Adrenal gland (tissue), 5 donors: ENCODE data around the gene MLLT6.

Experiments
- POLR2A ChIP-seq, 2 donors: fragments of 450-650 bp; IDR thresholded peaks; one replicate each; pipeline ENCODE4 v1.6.1; 2017; ENCODE audit warnings: antibody characterized with exemption in 2 of 2, mild to moderate bottlenecking in 2 of 2, moderate library complexity in 1 of 2
- TF ChIP-seq, protein P1 (sequence below), 6 experiments: fragments of 450-650 bp in 4 of 6; fragments of 200-600 bp in 2 of 6; sonication (generic) in 1 of 6; IDR thresholded peaks; 1 replicate in 5 of 6; 2 replicates in 1 of 6; pipeline versions ENCODE4 v1.5.1 to v1.8.0; 2016 to 2021; ENCODE audit warnings: antibody characterized with exemption in 6 of 6, mild to moderate bottlenecking in 2 of 6, moderate library complexity in 1 of 6
- donor health status: DM: no; HTN: no; CAD: no.

DNA sequence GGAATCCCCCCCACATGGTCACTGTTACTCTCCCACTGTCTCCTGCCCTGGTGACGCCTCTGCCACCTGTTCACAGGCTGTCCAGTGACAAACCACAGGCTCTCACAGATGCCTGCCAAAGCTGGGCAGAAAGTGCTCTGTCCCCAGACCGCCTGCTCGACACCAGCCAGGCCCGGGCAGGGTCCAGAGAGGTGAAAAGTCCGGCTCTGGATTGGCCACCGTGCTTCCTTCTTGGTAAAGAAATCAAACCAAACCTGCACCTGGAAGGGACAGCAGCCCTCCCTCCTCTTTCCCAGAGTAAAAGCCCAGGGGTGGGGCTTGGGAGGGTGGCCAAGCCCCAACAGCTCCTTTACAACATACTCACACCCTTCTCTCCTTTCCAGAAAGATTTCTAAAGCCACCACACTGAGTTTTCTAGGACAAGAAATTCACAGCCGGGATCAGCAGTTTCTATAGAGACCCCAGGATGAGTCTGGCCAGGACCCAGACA, 36.9 kb downstream of the MLLT6 start:
- TF ChIP-seq POLR2A (IDR thresholded peaks at IDR 0.05): no peak
- TF ChIP-seq, protein P1, sequence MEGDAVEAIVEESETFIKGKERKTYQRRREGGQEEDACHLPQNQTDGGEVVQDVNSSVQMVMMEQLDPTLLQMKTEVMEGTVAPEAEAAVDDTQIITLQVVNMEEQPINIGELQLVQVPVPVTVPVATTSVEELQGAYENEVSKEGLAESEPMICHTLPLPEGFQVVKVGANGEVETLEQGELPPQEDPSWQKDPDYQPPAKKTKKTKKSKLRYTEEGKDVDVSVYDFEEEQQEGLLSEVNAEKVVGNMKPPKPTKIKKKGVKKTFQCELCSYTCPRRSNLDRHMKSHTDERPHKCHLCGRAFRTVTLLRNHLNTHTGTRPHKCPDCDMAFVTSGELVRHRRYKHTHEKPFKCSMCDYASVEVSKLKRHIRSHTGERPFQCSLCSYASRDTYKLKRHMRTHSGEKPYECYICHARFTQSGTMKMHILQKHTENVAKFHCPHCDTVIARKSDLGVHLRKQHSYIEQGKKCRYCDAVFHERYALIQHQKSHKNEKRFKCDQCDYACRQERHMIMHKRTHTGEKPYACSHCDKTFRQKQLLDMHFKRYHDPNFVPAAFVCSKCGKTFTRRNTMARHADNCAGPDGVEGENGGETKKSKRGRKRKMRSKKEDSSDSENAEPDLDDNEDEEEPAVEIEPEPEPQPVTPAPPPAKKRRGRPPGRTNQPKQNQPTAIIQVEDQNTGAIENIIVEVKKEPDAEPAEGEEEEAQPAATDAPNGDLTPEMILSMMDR (IDR thresholded peaks at IDR 0.05): no peak
